GM13976 (cell line): Measurements from ENCODE around the gene TMEM175.
"Not testable (repeated sequence)": the region's sequence is repeated elsewhere in the genome, so short reads cannot be mapped to it uniquely, and the experiment has no call there.

Source experiments
- DNase-seq: peaks from one replicate; pipeline ENCODE4 v3.0.0; 2012; ENCODE audit warnings: low spot score
- in situ Hi-C: fragments of 300-500 bp; cut with MboI; formaldehyde crosslinking; loops from one replicate; pipeline ENCODE4 v1.12.0; 2022; ENCODE audit warnings: low sequenced_read_pairs, mixed read lengths, inconsistent platforms; ENCODE audit not compliant: unreplicated experiment
- TF ChIP-seq, protein P1 (sequence below): IDR thresholded peaks from 2 replicates; pipeline ENCODE4 v1.5.1; 2012; ENCODE audit warnings: borderline replicate concordance, mild to moderate bottlenecking; ENCODE audit not compliant: insufficient read depth; ENCODE audit errors: extremely low read depth, missing control alignments, control extremely low read depth

TMEM175 gene

GRCh38 chr4:930028-930551 is 2.2 kb upstream of the TMEM175 start:
- no peak for DNase-seq
- in situ Hi-C loops, result no loop called here
- TF ChIP-seq, protein P1, sequence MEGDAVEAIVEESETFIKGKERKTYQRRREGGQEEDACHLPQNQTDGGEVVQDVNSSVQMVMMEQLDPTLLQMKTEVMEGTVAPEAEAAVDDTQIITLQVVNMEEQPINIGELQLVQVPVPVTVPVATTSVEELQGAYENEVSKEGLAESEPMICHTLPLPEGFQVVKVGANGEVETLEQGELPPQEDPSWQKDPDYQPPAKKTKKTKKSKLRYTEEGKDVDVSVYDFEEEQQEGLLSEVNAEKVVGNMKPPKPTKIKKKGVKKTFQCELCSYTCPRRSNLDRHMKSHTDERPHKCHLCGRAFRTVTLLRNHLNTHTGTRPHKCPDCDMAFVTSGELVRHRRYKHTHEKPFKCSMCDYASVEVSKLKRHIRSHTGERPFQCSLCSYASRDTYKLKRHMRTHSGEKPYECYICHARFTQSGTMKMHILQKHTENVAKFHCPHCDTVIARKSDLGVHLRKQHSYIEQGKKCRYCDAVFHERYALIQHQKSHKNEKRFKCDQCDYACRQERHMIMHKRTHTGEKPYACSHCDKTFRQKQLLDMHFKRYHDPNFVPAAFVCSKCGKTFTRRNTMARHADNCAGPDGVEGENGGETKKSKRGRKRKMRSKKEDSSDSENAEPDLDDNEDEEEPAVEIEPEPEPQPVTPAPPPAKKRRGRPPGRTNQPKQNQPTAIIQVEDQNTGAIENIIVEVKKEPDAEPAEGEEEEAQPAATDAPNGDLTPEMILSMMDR, result no peak

- TF ChIP-seq, protein P1, result no peak
- no peak for DNase-seq
- in situ Hi-C loops, result no loop called here
These were observed 1.4 kb upstream of the TMEM175 start for GRCh38 chr4:930827-931193.

DNA sequence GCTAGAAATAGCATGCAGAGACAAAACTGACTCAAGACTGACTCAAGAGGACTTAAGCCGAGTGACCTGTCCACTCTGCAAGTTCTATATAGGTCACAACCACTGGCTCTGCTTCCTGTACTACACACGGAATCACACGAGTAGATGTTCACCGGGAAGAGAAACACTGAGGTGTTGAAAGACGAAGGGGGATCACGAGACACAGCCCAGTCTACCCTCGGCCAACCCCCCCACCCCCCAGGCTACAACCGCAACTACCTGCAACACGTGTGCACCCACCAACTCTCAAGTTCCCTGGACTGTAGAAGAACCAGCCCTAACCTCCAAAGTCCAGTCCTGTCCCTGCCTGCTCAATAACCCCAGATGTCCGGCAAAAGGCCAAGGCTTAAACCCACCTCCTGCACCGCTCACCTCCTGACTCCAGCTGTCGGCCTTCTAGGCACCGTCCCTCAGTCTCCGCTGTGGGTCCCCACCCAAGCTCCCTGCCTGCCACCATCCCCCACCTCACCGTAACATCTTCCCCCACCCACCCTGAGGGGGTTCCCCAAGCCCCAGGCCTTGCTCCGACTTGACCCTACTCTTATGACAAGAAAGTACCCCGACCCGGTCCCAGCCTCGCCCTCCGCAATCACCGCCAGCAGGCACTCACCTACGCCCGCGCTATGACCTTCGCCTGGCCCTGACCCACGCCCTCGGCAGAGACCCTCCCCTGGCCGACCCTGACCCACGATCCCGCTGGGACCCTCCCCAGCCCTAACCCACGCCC is 883 bp upstream of the TMEM175 start:
- in situ Hi-C loops, result no loop called here
- TF ChIP-seq, protein P1, result no peak
- no peak for DNase-seq

GRCh38 chr4:932713-933070 is 432 bp downstream of the TMEM175 start:
- DNase-seq, result no peak
- in situ Hi-C loops, result no loop called here
- TF ChIP-seq, protein P1, result no peak

- in situ Hi-C loops, DNase-seq: not testable (repeated sequence)
These were observed 7.2 kb downstream of the TMEM175 start for GRCh38 chr4:939508-939907.

GRCh38 chr4:945274-946102 is 13.2 kb downstream of the TMEM175 start:
- in situ Hi-C loops, result no loop called here
- DNase-seq, result no peak
- TF ChIP-seq, protein P1, result no peak

DNA sequence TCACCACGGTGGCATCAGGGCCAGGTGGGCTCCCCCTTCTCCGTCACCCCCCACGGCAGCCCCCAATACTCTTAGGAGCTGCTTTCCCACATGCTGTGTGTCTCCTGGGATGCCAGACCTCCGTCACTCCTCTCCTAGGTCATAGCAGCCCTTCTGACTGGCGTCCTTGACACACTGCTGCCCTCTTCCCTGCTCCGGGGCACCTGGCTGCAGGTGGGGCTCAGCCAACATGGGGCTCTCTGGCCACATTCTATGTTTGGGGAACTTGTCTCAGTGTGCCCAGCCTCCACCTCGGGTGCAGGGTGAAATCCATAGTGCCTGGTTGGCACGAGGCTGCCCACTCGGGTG is 13.8 kb downstream of the TMEM175 start:
- DNase-seq, result no peak
- in situ Hi-C loops, result no loop called here
- TF ChIP-seq, protein P1, result no peak
